ENCODE results near the gene LRRTM4. TPM values are rescaled to one million over a fixed set of nuclear protein-coding genes. Genes with fewer than 3 reads are reported as not detected.

LRRTM4 gene
- total RNA-seq, 1 donor from 2014 or later = not detected

GRCh38 chr2:77025714-77026113, 496.5 kb downstream of the LRRTM4 start:
- DNase-seq = no peak
- peaks cover 13% of the 10 kb centered on the region for H3K9me3 Mint-ChIP-seq
- no peaks in the 10 kb centered on the region for H3K36me3 Mint-ChIP-seq (ENCODE audit: low read depth)
- no peaks in the 10 kb centered on the region for H3K27me3 Mint-ChIP-seq
- no peaks in the 10 kb centered on the region for H3K4me1 Mint-ChIP-seq
- H3K4me3 Mint-ChIP-seq = no peak overlapping the region
- intact Hi-C loops (cut with micrococcal nuclease) = no loop called here
- no peak overlapping the region for H3K27ac Mint-ChIP-seq

GRCh38 chr2:77021161-77021560, 501.0 kb downstream of the LRRTM4 start:
- no peaks in the 10 kb centered on the region for H3K36me3 Mint-ChIP-seq (ENCODE audit: low read depth)
- H3K9me3 Mint-ChIP-seq = peaks cover 10% of the 10 kb centered on the region
- H3K27me3 Mint-ChIP-seq = no peaks in the 10 kb centered on the region
- intact Hi-C loops (cut with micrococcal nuclease) = no loop called here
- H3K27ac Mint-ChIP-seq = no peak overlapping the region
- no peak overlapping the region for H3K4me3 Mint-ChIP-seq
- H3K4me1 Mint-ChIP-seq = no peaks in the 10 kb centered on the region
- no peak for DNase-seq

- intact Hi-C loops (cut with micrococcal nuclease) = no loop called here
- H3K27ac Mint-ChIP-seq = no peak overlapping the region
- no peak for DNase-seq
- no peaks in the 10 kb centered on the region for H3K36me3 Mint-ChIP-seq (ENCODE audit: low read depth)
- no peaks in the 10 kb centered on the region for H3K4me1 Mint-ChIP-seq
- peaks cover 10% of the 10 kb centered on the region for H3K9me3 Mint-ChIP-seq
- H3K4me3 Mint-ChIP-seq = no peak overlapping the region
- no peaks in the 10 kb centered on the region for H3K27me3 Mint-ChIP-seq
Measured at GRCh38 chr2:77018219-77018618, 504.0 kb downstream of the LRRTM4 start.

- Mint-ChIP-seq H3K36me3 (ENCODE audit: low read depth) (no peaks in the 10 kb centered on the region), H3K27ac (no peak overlapping the region), H3K4me3 (no peak overlapping the region), H3K9me3 (peaks cover 6% of the 10 kb centered on the region), H3K4me1 (no peaks in the 10 kb centered on the region), H3K27me3 (no peaks in the 10 kb centered on the region)
- no peak for DNase-seq
- intact Hi-C loops (cut with micrococcal nuclease) = no loop called here
Measured at GRCh38 chr2:77017355-77017745, 504.8 kb downstream of the LRRTM4 start.

- H3K9me3 Mint-ChIP-seq = no peaks in the 10 kb centered on the region
- H3K4me1 Mint-ChIP-seq = no peaks in the 10 kb centered on the region
- DNase-seq = no peak
- no peaks in the 10 kb centered on the region for H3K36me3 Mint-ChIP-seq (ENCODE audit: low read depth)
- H3K27ac Mint-ChIP-seq = no peak overlapping the region
- intact Hi-C loops (cut with micrococcal nuclease) = no loop called here
- no peak overlapping the region for H3K4me3 Mint-ChIP-seq
- H3K27me3 Mint-ChIP-seq = no peaks in the 10 kb centered on the region
Measured at GRCh38 chr2:77016443-77017354, 505.5 kb downstream of the LRRTM4 start.

GRCh38 chr2:77013953-77014352, 508.2 kb downstream of the LRRTM4 start:
- H3K27ac Mint-ChIP-seq = no peak overlapping the region
- no peak for DNase-seq
- H3K9me3 Mint-ChIP-seq = peaks cover 5% of the 10 kb centered on the region
- H3K4me3 Mint-ChIP-seq = no peak overlapping the region
- no peaks in the 10 kb centered on the region for H3K4me1 Mint-ChIP-seq
- intact Hi-C loops (cut with micrococcal nuclease) = no loop called here
- H3K27me3 Mint-ChIP-seq = no peaks in the 10 kb centered on the region
- H3K36me3 Mint-ChIP-seq (ENCODE audit: low read depth) = no peaks in the 10 kb centered on the region

- intact Hi-C loops (cut with micrococcal nuclease) = no loop called here
- no peaks in the 10 kb centered on the region for H3K36me3 Mint-ChIP-seq (ENCODE audit: low read depth)
Measured at GRCh38 chr2:77013457-77013856, 508.7 kb downstream of the LRRTM4 start.

GRCh38 chr2:77009307-77009706, 512.9 kb downstream of the LRRTM4 start:
- DNase-seq = no peak
- intact Hi-C loops (cut with micrococcal nuclease) = no loop called here
- Mint-ChIP-seq H3K27me3 (no peaks in the 10 kb centered on the region), H3K9me3 (peaks cover 11% of the 10 kb centered on the region), H3K4me1 (no peaks in the 10 kb centered on the region), H3K27ac (no peak overlapping the region), H3K36me3 (ENCODE audit: low read depth) (no peaks in the 10 kb centered on the region), H3K4me3 (no peak overlapping the region)

More at GRCh38 chr2:77013457-77013856, 508.7 kb downstream of the LRRTM4 start:
- H3K4me3 Mint-ChIP-seq = no peak overlapping the region
- peaks cover 5% of the 10 kb centered on the region for H3K9me3 Mint-ChIP-seq
- DNase-seq = no peak
- H3K4me1 Mint-ChIP-seq = no peaks in the 10 kb centered on the region
- no peak overlapping the region for H3K27ac Mint-ChIP-seq
- no peaks in the 10 kb centered on the region for H3K27me3 Mint-ChIP-seq

GRCh38 chr2:77008853-77009252, 513.3 kb downstream of the LRRTM4 start:
- Mint-ChIP-seq H3K9me3 (peaks cover 11% of the 10 kb centered on the region), H3K27ac (no peak overlapping the region), H3K27me3 (no peaks in the 10 kb centered on the region), H3K4me3 (no peak overlapping the region), H3K36me3 (ENCODE audit: low read depth) (no peaks in the 10 kb centered on the region), H3K4me1 (no peaks in the 10 kb centered on the region)
- DNase-seq = no peak
- intact Hi-C loops (cut with micrococcal nuclease) = no loop called here

- no peak for DNase-seq
- intact Hi-C loops (cut with micrococcal nuclease) = no loop called here
- no peak overlapping the region for H3K4me3 Mint-ChIP-seq
- H3K4me1 Mint-ChIP-seq = no peaks in the 10 kb centered on the region
- H3K9me3 Mint-ChIP-seq = peaks cover 18% of the 10 kb centered on the region
- no peak overlapping the region for H3K27ac Mint-ChIP-seq
- no peaks in the 10 kb centered on the region for H3K27me3 Mint-ChIP-seq
- H3K36me3 Mint-ChIP-seq (ENCODE audit: low read depth) = no peaks in the 10 kb centered on the region
Measured at GRCh38 chr2:77007686-77008085, 514.5 kb downstream of the LRRTM4 start.

GRCh38 chr2:77005522-77005921, 516.7 kb downstream of the LRRTM4 start:
- Mint-ChIP-seq H3K36me3 (ENCODE audit: low read depth) (no peaks in the 10 kb centered on the region), H3K27ac (no peak overlapping the region), H3K9me3 (peaks cover 26% of the 10 kb centered on the region), H3K4me1 (no peaks in the 10 kb centered on the region), H3K27me3 (no peaks in the 10 kb centered on the region), H3K4me3 (no peak overlapping the region)
- intact Hi-C loops (cut with micrococcal nuclease) = no loop called here
- DNase-seq = no peak

- intact Hi-C loops (cut with micrococcal nuclease) = no loop called here
- H3K27me3 Mint-ChIP-seq = no peaks in the 10 kb centered on the region
- H3K4me1 Mint-ChIP-seq = no peaks in the 10 kb centered on the region
- no peaks in the 10 kb centered on the region for H3K36me3 Mint-ChIP-seq (ENCODE audit: low read depth)
- no peak overlapping the region for H3K27ac Mint-ChIP-seq
- H3K9me3 Mint-ChIP-seq = peaks cover 20% of the 10 kb centered on the region
- H3K4me3 Mint-ChIP-seq = no peak overlapping the region
- no peak for DNase-seq
Measured at GRCh38 chr2:77001895-77002294, 520.3 kb downstream of the LRRTM4 start.

- H3K36me3 Mint-ChIP-seq (ENCODE audit: low read depth) = no peaks in the 10 kb centered on the region
- H3K9me3 Mint-ChIP-seq = peaks cover 13% of the 10 kb centered on the region
- no peaks in the 10 kb centered on the region for H3K27me3 Mint-ChIP-seq
- DNase-seq = no peak
- H3K4me1 Mint-ChIP-seq = no peaks in the 10 kb centered on the region
- intact Hi-C loops (cut with micrococcal nuclease) = no loop called here
- H3K27ac Mint-ChIP-seq = no peak overlapping the region
- H3K4me3 Mint-ChIP-seq = no peak overlapping the region
Measured at GRCh38 chr2:76998704-76999103, 523.5 kb downstream of the LRRTM4 start.

- Mint-ChIP-seq H3K27me3 (no peaks in the 10 kb centered on the region), H3K9me3 (peaks cover 8% of the 10 kb centered on the region), H3K4me1 (no peaks in the 10 kb centered on the region), H3K27ac (no peak overlapping the region), H3K36me3 (ENCODE audit: low read depth) (no peaks in the 10 kb centered on the region), H3K4me3 (no peak overlapping the region)
- DNase-seq = no peak
- intact Hi-C loops (cut with micrococcal nuclease) = no loop called here
Measured at GRCh38 chr2:76998152-76998551, 524.0 kb downstream of the LRRTM4 start.

GRCh38 chr2:76997296-76997695, 524.9 kb downstream of the LRRTM4 start:
- no peaks in the 10 kb centered on the region for H3K36me3 Mint-ChIP-seq (ENCODE audit: low read depth)
- peaks cover 8% of the 10 kb centered on the region for H3K9me3 Mint-ChIP-seq
- no peaks in the 10 kb centered on the region for H3K4me1 Mint-ChIP-seq
- no peak overlapping the region for H3K4me3 Mint-ChIP-seq
- no peak for DNase-seq
- H3K27ac Mint-ChIP-seq = no peak overlapping the region
- H3K27me3 Mint-ChIP-seq = no peaks in the 10 kb centered on the region
- intact Hi-C loops (cut with micrococcal nuclease) = no loop called here
